Liver (tissue), 9 donors: ENCODE data around the gene SPDYC. TPM values are rescaled to one million over a fixed set of nuclear protein-coding genes. Genes with fewer than 3 reads are reported as not detected.
A peak's percentile ranks its signal among the peaks of the same experiment; 100 is the strongest.

ENCODE experiments used
- DNase-seq: peaks from one replicate; pipeline ENCODE4 v3.0.0-alpha.2; 2017; ENCODE audit warnings: low spot score
- H3K27ac ChIP-seq, 2 donors: one replicate each; pipeline ENCODE4 v1.7.0; 2013; ENCODE audit warnings: inconsistent platforms in 2 of 2, low read length in 2 of 2, control low read depth in 1 of 2, low read depth in 1 of 2, mild to moderate bottlenecking in 1 of 2
- H3K27me3 ChIP-seq, 4 donors: one replicate each; pipeline versions ENCODE4 v1.6.1 to v1.7.0; 2013; ENCODE audit warnings: low read length in 3 of 4, inconsistent platforms in 1 of 4, mild to moderate bottlenecking in 1 of 4, moderate library complexity in 1 of 4; ENCODE audit not compliant: control insufficient read depth in 4 of 4, insufficient read depth in 4 of 4
- H3K36me3 ChIP-seq, 4 donors: one replicate each; pipeline versions ENCODE4 v1.6.1 to v1.7.0; 2013; ENCODE audit warnings: low read length in 3 of 4, mild to moderate bottlenecking in 3 of 4, low read depth in 1 of 4, moderate library complexity in 1 of 4; ENCODE audit not compliant: control insufficient read depth in 4 of 4, insufficient read depth in 3 of 4
- H3K4me1 ChIP-seq, 4 donors: one replicate each; pipeline versions ENCODE4 v1.6.1 to v1.7.0; 2013; ENCODE audit warnings: low read length in 3 of 4, mild to moderate bottlenecking in 3 of 4, moderate library complexity in 1 of 4; ENCODE audit not compliant: control insufficient read depth in 4 of 4, insufficient read depth in 4 of 4
- H3K4me3 ChIP-seq, 3 donors: one replicate each; pipeline versions ENCODE4 v1.6.1 to v1.7.0; 2013; ENCODE audit warnings: low read length in 3 of 3, control low read depth in 1 of 3, low read depth in 1 of 3, mild to moderate bottlenecking in 1 of 3
- H3K9ac ChIP-seq, 2 donors: one replicate each; pipeline ENCODE4 v1.7.0; 2013; ENCODE audit warnings: low read length in 2 of 2, mild to moderate bottlenecking in 2 of 2, moderate library complexity in 2 of 2, control low read depth in 1 of 2, low read depth in 1 of 2
- H3K9me3 ChIP-seq, 4 donors: one replicate each; pipeline versions ENCODE4 v1.6.1 to v1.7.0; 2013; ENCODE audit warnings: low read length in 3 of 4; ENCODE audit not compliant: control insufficient read depth in 4 of 4
- CTCF ChIP-seq: fragments of 150-350 bp; IDR thresholded peaks from 2 replicates; pipeline ENCODE4 v1.5.1; 2017; ENCODE audit warnings: improper control_type of control experiment, low read depth, low read length; ENCODE audit not compliant: missing input control
- EGR1 ChIP-seq, 2 donors: IDR thresholded peaks; 2 replicates each; pipeline ENCODE4 v1.6.1; 2016 to 2018; ENCODE audit warnings: antibody characterized with exemption in 2 of 2, low read depth in 2 of 2
- FOXA1 ChIP-seq: IDR thresholded peaks from 2 replicates; pipeline ENCODE4 v1.6.1; 2016; ENCODE audit warnings: antibody characterized with exemption
- FOXA2 ChIP-seq: IDR thresholded peaks from 2 replicates; pipeline ENCODE4 v1.6.1; 2016; ENCODE audit warnings: antibody characterized with exemption
- GABPA ChIP-seq, 2 donors: IDR thresholded peaks in 1 of 2; conservative IDR thresholded peaks in 1 of 2; 2 replicates each; pipeline ENCODE4 v1.6.1; 2016; ENCODE audit warnings: antibody characterized with exemption in 2 of 2, mild to moderate bottlenecking in 1 of 2, moderate library complexity in 1 of 2
- HNF4A ChIP-seq, 2 donors: conservative IDR thresholded peaks; 2 replicates each; pipeline ENCODE4 v1.6.1; 2016; ENCODE audit warnings: antibody characterized with exemption in 2 of 2, mild to moderate bottlenecking in 2 of 2
- HNF4G ChIP-seq: IDR thresholded peaks from 2 replicates; pipeline ENCODE4 v1.6.1; 2016; ENCODE audit warnings: antibody characterized with exemption
- JUND ChIP-seq, 2 donors: IDR thresholded peaks; 2 replicates each; pipeline ENCODE4 v1.6.1; 2016; ENCODE audit warnings: antibody characterized with exemption in 2 of 2
- MAX ChIP-seq: IDR thresholded peaks from 2 replicates; pipeline ENCODE4 v1.6.1; 2016; ENCODE audit warnings: antibody characterized with exemption
- RAD21 ChIP-seq, 2 donors: IDR thresholded peaks; 2 replicates each; pipeline ENCODE4 v1.6.1; 2016; ENCODE audit warnings: antibody characterized with exemption in 2 of 2, mild to moderate bottlenecking in 2 of 2
- RXRA ChIP-seq, 2 donors: IDR thresholded peaks; 2 replicates each; pipeline ENCODE4 v1.6.1; 2017 to 2018; ENCODE audit warnings: antibody characterized with exemption in 2 of 2, mild to moderate bottlenecking in 1 of 2
- SP1 ChIP-seq: IDR thresholded peaks from 2 replicates; pipeline ENCODE4 v1.6.1; 2018; ENCODE audit warnings: antibody characterized with exemption, mild to moderate bottlenecking
- TAF1 ChIP-seq: conservative IDR thresholded peaks from 2 replicates; pipeline ENCODE4 v1.6.1; 2016; ENCODE audit warnings: antibody characterized with exemption, mild to moderate bottlenecking
- YY1 ChIP-seq: IDR thresholded peaks from 2 replicates; pipeline ENCODE4 v1.6.1; 2016; ENCODE audit warnings: antibody characterized with exemption, mild to moderate bottlenecking
- WGBS: extraction: QIAGEN DNeasy Blood & Tissue Kit; methylation state at CpG from one replicate; pipeline ENCODE4 v1.1.7; 2013; 5-methylcytosine and 5-hydroxymethylcytosine counted together
- polyA plus RNA-seq, 2 donors: library from polyadenylated mRNA; stranded (reverse) in 1 of 2; unstranded in 1 of 2; fragments of 200-250 nt in 1 of 2; fragments of >200 nt in 1 of 2; fragmentation: Nextera tagmentation in 1 of 2; extraction: Ambion mirVana in 1 of 2; gene quantifications; one replicate each; pipeline versions ENCODE4 v1.2.1 to v1.2.3, GENCODE V29; 2013 to 2015
- total RNA-seq, 2 donors: library from RNA; depleted of rRNA; stranded (reverse); fragments of >200 nt; gene quantifications; one replicate each; pipeline ENCODE4 v1.2.3, GENCODE V29; 2014
- TF ChIP-seq, protein P1 (sequence below): IDR thresholded peaks from 2 replicates; pipeline ENCODE4 v1.6.1; 2016; ENCODE audit warnings: antibody characterized with exemption
- TF ChIP-seq, protein P2 (sequence below): IDR thresholded peaks from 2 replicates; pipeline ENCODE4 v1.6.1; 2016; ENCODE audit warnings: antibody characterized with exemption, mild to moderate bottlenecking
- donor health status: healthy.
- donor health status: healthy.
- donor health status: healthy.
- donor health status: healthy.
- donor health status: healthy.

The SPDYC gene
- total and polyA plus RNA-seq, 4 donors: 0.08 to 1.1 (median 0.52) TPM; not detected in 1

GRCh38 chr11:65134952-65135632, 34.9 kb upstream of the SPDYC start:
- H3K36me3 ChIP-seq: peaks cover 22 to 29% (median 24%) of the 10 kb centered on the region in 4 donors
- WGBS: 1% methylated on average over 24 of the region's 24 CpGs
- TF ChIP-seq GABPA (IDR thresholded peaks at IDR 0.05 in 1 of 2, conservative IDR thresholded peaks at IDR 0.05 in 1 of 2) (no peak), FOXA2 (peak; percentile 31), TAF1 (peak; percentile 68), CTCF (no peak), JUND (IDR thresholded peaks at IDR 0.05) (no peak), RXRA (IDR thresholded peaks at IDR 0.05) (peak in 1 of 2 donors; percentile 82), EGR1 (IDR thresholded peaks at IDR 0.05; ENCODE audit: low read depth in 2 of 2) (peak; percentile 47 to 72), YY1 (peak; percentile 37), FOXA1 (peak; percentile 47), MAX (peak; percentile 73), RAD21 (IDR thresholded peaks at IDR 0.05) (peak; percentile 47 to 68), HNF4A (conservative IDR thresholded peaks at IDR 0.05) (peak; percentile 43 to 71), SP1 (peak; percentile 83)
- TF ChIP-seq, protein P1, sequence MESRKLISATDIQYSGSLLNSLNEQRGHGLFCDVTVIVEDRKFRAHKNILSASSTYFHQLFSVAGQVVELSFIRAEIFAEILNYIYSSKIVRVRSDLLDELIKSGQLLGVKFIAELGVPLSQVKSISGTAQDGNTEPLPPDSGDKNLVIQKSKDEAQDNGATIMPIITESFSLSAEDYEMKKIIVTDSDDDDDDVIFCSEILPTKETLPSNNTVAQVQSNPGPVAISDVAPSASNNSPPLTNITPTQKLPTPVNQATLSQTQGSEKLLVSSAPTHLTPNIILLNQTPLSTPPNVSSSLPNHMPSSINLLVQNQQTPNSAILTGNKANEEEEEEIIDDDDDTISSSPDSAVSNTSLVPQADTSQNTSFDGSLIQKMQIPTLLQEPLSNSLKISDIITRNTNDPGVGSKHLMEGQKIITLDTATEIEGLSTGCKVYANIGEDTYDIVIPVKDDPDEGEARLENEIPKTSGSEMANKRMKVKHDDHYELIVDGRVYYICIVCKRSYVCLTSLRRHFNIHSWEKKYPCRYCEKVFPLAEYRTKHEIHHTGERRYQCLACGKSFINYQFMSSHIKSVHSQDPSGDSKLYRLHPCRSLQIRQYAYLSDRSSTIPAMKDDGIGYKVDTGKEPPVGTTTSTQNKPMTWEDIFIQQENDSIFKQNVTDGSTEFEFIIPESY: no peak
- H3K4me1 ChIP-seq: peaks cover 0 to 46% (median 30%) of the 10 kb centered on the region in 4 donors
- H3K27ac ChIP-seq: peak overlapping the region; percentile 99 to 100
- H3K9ac ChIP-seq: peak overlapping the region; percentile 96 to 100
- no peaks in the 10 kb centered on the region for H3K9me3 ChIP-seq
- H3K27me3 ChIP-seq: no peaks in the 10 kb centered on the region
- peak overlapping the region; percentile 80 to 95 (median 90) for H3K4me3 ChIP-seq
- DNase-seq: peak; percentile 84

GRCh38 chr11:65135633-65136145, 34.3 kb upstream of the SPDYC start:
- WGBS: 66% methylated on average over 11 of the region's 11 CpGs
- H3K27me3 ChIP-seq: no peaks in the 10 kb centered on the region
- TF ChIP-seq HNF4G: no peak
- no peak for TF ChIP-seq EGR1 (IDR thresholded peaks at IDR 0.05; ENCODE audit: low read depth in 2 of 2)
- TF ChIP-seq, protein P2, sequence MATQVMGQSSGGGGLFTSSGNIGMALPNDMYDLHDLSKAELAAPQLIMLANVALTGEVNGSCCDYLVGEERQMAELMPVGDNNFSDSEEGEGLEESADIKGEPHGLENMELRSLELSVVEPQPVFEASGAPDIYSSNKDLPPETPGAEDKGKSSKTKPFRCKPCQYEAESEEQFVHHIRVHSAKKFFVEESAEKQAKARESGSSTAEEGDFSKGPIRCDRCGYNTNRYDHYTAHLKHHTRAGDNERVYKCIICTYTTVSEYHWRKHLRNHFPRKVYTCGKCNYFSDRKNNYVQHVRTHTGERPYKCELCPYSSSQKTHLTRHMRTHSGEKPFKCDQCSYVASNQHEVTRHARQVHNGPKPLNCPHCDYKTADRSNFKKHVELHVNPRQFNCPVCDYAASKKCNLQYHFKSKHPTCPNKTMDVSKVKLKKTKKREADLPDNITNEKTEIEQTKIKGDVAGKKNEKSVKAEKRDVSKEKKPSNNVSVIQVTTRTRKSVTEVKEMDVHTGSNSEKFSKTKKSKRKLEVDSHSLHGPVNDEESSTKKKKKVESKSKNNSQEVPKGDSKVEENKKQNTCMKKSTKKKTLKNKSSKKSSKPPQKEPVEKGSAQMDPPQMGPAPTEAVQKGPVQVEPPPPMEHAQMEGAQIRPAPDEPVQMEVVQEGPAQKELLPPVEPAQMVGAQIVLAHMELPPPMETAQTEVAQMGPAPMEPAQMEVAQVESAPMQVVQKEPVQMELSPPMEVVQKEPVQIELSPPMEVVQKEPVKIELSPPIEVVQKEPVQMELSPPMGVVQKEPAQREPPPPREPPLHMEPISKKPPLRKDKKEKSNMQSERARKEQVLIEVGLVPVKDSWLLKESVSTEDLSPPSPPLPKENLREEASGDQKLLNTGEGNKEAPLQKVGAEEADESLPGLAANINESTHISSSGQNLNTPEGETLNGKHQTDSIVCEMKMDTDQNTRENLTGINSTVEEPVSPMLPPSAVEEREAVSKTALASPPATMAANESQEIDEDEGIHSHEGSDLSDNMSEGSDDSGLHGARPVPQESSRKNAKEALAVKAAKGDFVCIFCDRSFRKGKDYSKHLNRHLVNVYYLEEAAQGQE: no peak
- no peak for TF ChIP-seq FOXA1
- no peak for TF ChIP-seq HNF4A (conservative IDR thresholded peaks at IDR 0.05)
- no peak for TF ChIP-seq TAF1
- no peak for TF ChIP-seq JUND (IDR thresholded peaks at IDR 0.05)
- TF ChIP-seq RXRA (IDR thresholded peaks at IDR 0.05): no peak
- DNase-seq: no peak
- peak overlapping the region; percentile 96 to 100 for H3K9ac ChIP-seq
- peak overlapping the region; percentile 99 to 100 for H3K27ac ChIP-seq
- H3K4me3 ChIP-seq: peak overlapping the region; percentile 67 to 80 (median 71)
- H3K36me3 ChIP-seq: peaks cover 18 to 24% (median 20%) of the 10 kb centered on the region in 4 donors
- H3K4me1 ChIP-seq: peaks cover 0 to 46% (median 30%) of the 10 kb centered on the region in 4 donors
- no peaks in the 10 kb centered on the region for H3K9me3 ChIP-seq
